ENCODE data around the gene CTSS.

Gene CTSS

GRCh38 chr1:150706091-150706490, 59.5 kb downstream of the CTSS start:
- no peak for DNase-seq (ENCODE audit: low read depth in 1 of 2, low spot score in 1 of 2)

GRCh38 chr1:150703427-150703826, 62.2 kb downstream of the CTSS start:
- DNase-seq (ENCODE audit: low read depth in 1 of 2, low spot score in 1 of 2) = no peak

- peak; percentile 66 to 91 for DNase-seq (ENCODE audit: low read depth in 1 of 2, low spot score in 1 of 2)
These were observed 68.3 kb downstream of the CTSS start, which contains the start of gene GOLPH3L for GRCh38 chr1:150696995-150697927. Gene GOLPH3L (minus strand): TSS chr1:150697154. CDS start chr1:150694838, 2,316 bp downstream.

- DNase-seq (ENCODE audit: low read depth in 1 of 2, low spot score in 1 of 2) = no peak
These were observed 69.0 kb downstream of the CTSS start for GRCh38 chr1:150696590-150696989.

- DNase-seq (ENCODE audit: low read depth in 1 of 2, low spot score in 1 of 2) = no peak
These were observed 69.4 kb downstream of the CTSS start for GRCh38 chr1:150696162-150696561.

- DNase-seq (ENCODE audit: low read depth in 1 of 2, low spot score in 1 of 2) = no peak
These were observed 70.0 kb downstream of the CTSS start for GRCh38 chr1:150695561-150695960.

- DNase-seq (ENCODE audit: low read depth in 1 of 2, low spot score in 1 of 2) = no peak
These were observed 72.9 kb downstream of the CTSS start for GRCh38 chr1:150692720-150693119.

- no peak for DNase-seq (ENCODE audit: low read depth in 1 of 2, low spot score in 1 of 2)
These were observed 76.8 kb downstream of the CTSS start for GRCh38 chr1:150688763-150689162.

- no peak for DNase-seq (ENCODE audit: low read depth in 1 of 2, low spot score in 1 of 2)
These were observed 79.3 kb downstream of the CTSS start for GRCh38 chr1:150686275-150686674.

- DNase-seq (ENCODE audit: low read depth in 1 of 2, low spot score in 1 of 2) = no peak
These were observed 81.7 kb downstream of the CTSS start for GRCh38 chr1:150683914-150684313.

Measured in activated CD4-positive, alpha-beta T cell treated with anti-CD3 and anti-CD28 coated beads, Interleukin-2, amount 50 U/mL, for 24 hours (primary cell).